ENCODE measurements around the gene ZNF487. TPM values are rescaled to one million over a fixed set of nuclear protein-coding genes. Genes with fewer than 3 reads are reported as not detected.
"Not testable (repeated sequence)": the region's sequence is repeated elsewhere in the genome, so short reads cannot be mapped to it uniquely, and the experiment has no call there.

ZNF487 gene
- total and polyA plus RNA-seq, 4 donors = 16.2 to 23.5 (median 19.3) TPM

- H3K4me1 ChIP-seq (ENCODE audit: control insufficient read depth, insufficient read depth, low read length) = peaks cover 6% of the 10 kb centered on the region
- DNase-seq (ENCODE audit: low read depth in 4 of 6, low spot score in 6 of 6) = no peak
- no peak overlapping the region for H3K4me3 ChIP-seq (ENCODE audit: low read depth, low read length)
- H3K9me3 ChIP-seq (ENCODE audit: control insufficient read depth, insufficient read depth, low read length) = no peaks in the 10 kb centered on the region
- no peaks in the 10 kb centered on the region for H3K36me3 ChIP-seq (ENCODE audit: control insufficient read depth, insufficient read depth, low read length)
- WGBS (ENCODE audit: insufficient coverage) = 89% methylated on average over 4 of the region's 10 CpGs
- H3K27me3 ChIP-seq (ENCODE audit: control insufficient read depth, insufficient read depth, low read length) = no peaks in the 10 kb centered on the region
- H3K27ac ChIP-seq (ENCODE audit: low read depth, low read length) = no peak overlapping the region
Measured at GRCh38 chr10:43415544-43415943, 21.4 kb upstream of the ZNF487 start.

- H3K36me3 ChIP-seq (ENCODE audit: control insufficient read depth, insufficient read depth, low read length) = no peaks in the 10 kb centered on the region
- peaks cover 6% of the 10 kb centered on the region for H3K4me1 ChIP-seq (ENCODE audit: control insufficient read depth, insufficient read depth, low read length)
- WGBS (ENCODE audit: insufficient coverage) = 84% methylated on average over 12 of the region's 14 CpGs
- H3K4me3 ChIP-seq (ENCODE audit: low read depth, low read length) = no peak overlapping the region
- H3K9me3 ChIP-seq (ENCODE audit: control insufficient read depth, insufficient read depth, low read length) = no peaks in the 10 kb centered on the region
- DNase-seq (ENCODE audit: low read depth in 4 of 6, low spot score in 6 of 6) = no peak
- no peak overlapping the region for H3K27ac ChIP-seq (ENCODE audit: low read depth, low read length)
- H3K27me3 ChIP-seq (ENCODE audit: control insufficient read depth, insufficient read depth, low read length) = no peaks in the 10 kb centered on the region
Measured at GRCh38 chr10:43417950-43418768, 18.8 kb upstream of the ZNF487 start.

- Histone ChIP-seq H3K4me1 (ENCODE audit: control insufficient read depth, insufficient read depth, low read length) (peaks cover 6% of the 10 kb centered on the region), H3K27ac (ENCODE audit: low read depth, low read length) (peak overlapping the region; percentile 87), H3K9me3 (ENCODE audit: control insufficient read depth, insufficient read depth, low read length) (no peaks in the 10 kb centered on the region), H3K36me3 (ENCODE audit: control insufficient read depth, insufficient read depth, low read length) (no peaks in the 10 kb centered on the region), H3K27me3 (ENCODE audit: control insufficient read depth, insufficient read depth, low read length) (no peaks in the 10 kb centered on the region), H3K4me3 (ENCODE audit: low read depth, low read length) (peak overlapping the region; percentile 27)
- WGBS (ENCODE audit: insufficient coverage) = 78% methylated on average over 15 of the region's 18 CpGs
- DNase-seq (ENCODE audit: low read depth in 4 of 6, low spot score in 6 of 6) = no peak
Measured at GRCh38 chr10:43419997-43420368, 16.9 kb upstream of the ZNF487 start.

GRCh38 chr10:43420369-43421200 is 16.3 kb upstream of the ZNF487 start:
- peak in 4 of 6 donors; percentile 12 to 90 (median 68) for DNase-seq (ENCODE audit: low read depth in 4 of 6, low spot score in 6 of 6)
- Histone ChIP-seq H3K4me3 (ENCODE audit: low read depth, low read length) (peak overlapping the region; percentile 51), H3K27ac (ENCODE audit: low read depth, low read length) (peak overlapping the region; percentile 89)

GRCh38 chr10:43421201-43421507 is 15.8 kb upstream of the ZNF487 start:
- no peak for DNase-seq (ENCODE audit: low read depth in 4 of 6, low spot score in 6 of 6)
- peaks cover 6% of the 10 kb centered on the region for H3K4me1 ChIP-seq (ENCODE audit: control insufficient read depth, insufficient read depth, low read length)
- peak overlapping the region; percentile 51 for H3K4me3 ChIP-seq (ENCODE audit: low read depth, low read length)
- H3K27ac ChIP-seq (ENCODE audit: low read depth, low read length) = peak overlapping the region; percentile 89
- no CpG with 5 or more reads among the region's 4 CpGs for WGBS (ENCODE audit: insufficient coverage)
- no peaks in the 10 kb centered on the region for H3K36me3 ChIP-seq (ENCODE audit: control insufficient read depth, insufficient read depth, low read length)
- H3K9me3 ChIP-seq (ENCODE audit: control insufficient read depth, insufficient read depth, low read length) = no peaks in the 10 kb centered on the region
- no peaks in the 10 kb centered on the region for H3K27me3 ChIP-seq (ENCODE audit: control insufficient read depth, insufficient read depth, low read length)

More at GRCh38 chr10:43420369-43421200, 16.3 kb upstream of the ZNF487 start:
- no peaks in the 10 kb centered on the region for H3K9me3 ChIP-seq (ENCODE audit: control insufficient read depth, insufficient read depth, low read length)
- no peaks in the 10 kb centered on the region for H3K36me3 ChIP-seq (ENCODE audit: control insufficient read depth, insufficient read depth, low read length)
- H3K27me3 ChIP-seq (ENCODE audit: control insufficient read depth, insufficient read depth, low read length) = no peaks in the 10 kb centered on the region
- under 1% methylated on average over 63 of the region's 63 CpGs for WGBS (ENCODE audit: insufficient coverage)
- H3K4me1 ChIP-seq (ENCODE audit: control insufficient read depth, insufficient read depth, low read length) = peaks cover 6% of the 10 kb centered on the region

- Histone ChIP-seq H3K4me3 (ENCODE audit: low read depth, low read length) (no peak overlapping the region), H3K27me3 (ENCODE audit: control insufficient read depth, insufficient read depth, low read length) (no peaks in the 10 kb centered on the region), H3K9me3 (ENCODE audit: control insufficient read depth, insufficient read depth, low read length) (no peaks in the 10 kb centered on the region), H3K4me1 (ENCODE audit: control insufficient read depth, insufficient read depth, low read length) (peaks cover 6% of the 10 kb centered on the region), H3K36me3 (ENCODE audit: control insufficient read depth, insufficient read depth, low read length) (no peaks in the 10 kb centered on the region), H3K27ac (ENCODE audit: low read depth, low read length) (no peak overlapping the region)
- WGBS (ENCODE audit: insufficient coverage) = 96% methylated on average over 4 of the region's 6 CpGs
- no peak for DNase-seq (ENCODE audit: low read depth in 4 of 6, low spot score in 6 of 6)
Measured at GRCh38 chr10:43421519-43421918, 15.4 kb upstream of the ZNF487 start.

- not testable (repeated sequence) for H3K4me3 ChIP-seq (ENCODE audit: low read depth, low read length); H3K36me3 ChIP-seq (ENCODE audit: control insufficient read depth, insufficient read depth, low read length); H3K27ac ChIP-seq (ENCODE audit: low read depth, low read length); H3K4me1 ChIP-seq (ENCODE audit: control insufficient read depth, insufficient read depth, low read length); H3K9me3 ChIP-seq (ENCODE audit: control insufficient read depth, insufficient read depth, low read length); H3K27me3 ChIP-seq (ENCODE audit: control insufficient read depth, insufficient read depth, low read length); DNase-seq (ENCODE audit: low read depth in 4 of 6, low spot score in 6 of 6)
- WGBS (ENCODE audit: insufficient coverage) = 95% methylated on average over 3 of the region's 4 CpGs
Measured at GRCh38 chr10:43421944-43422343, 15.0 kb upstream of the ZNF487 start.

GRCh38 chr10:43424416-43424815 is 12.5 kb upstream of the ZNF487 start:
- peaks cover 6% of the 10 kb centered on the region for H3K4me1 ChIP-seq (ENCODE audit: control insufficient read depth, insufficient read depth, low read length)
- no peak for DNase-seq (ENCODE audit: low read depth in 4 of 6, low spot score in 6 of 6)
- H3K9me3 ChIP-seq (ENCODE audit: control insufficient read depth, insufficient read depth, low read length) = no peaks in the 10 kb centered on the region
- H3K4me3 ChIP-seq (ENCODE audit: low read depth, low read length) = no peak overlapping the region
- no peak overlapping the region for H3K27ac ChIP-seq (ENCODE audit: low read depth, low read length)
- no peaks in the 10 kb centered on the region for H3K36me3 ChIP-seq (ENCODE audit: control insufficient read depth, insufficient read depth, low read length)
- WGBS (ENCODE audit: insufficient coverage) = 100% methylated on average over 3 of the region's 6 CpGs
- no peaks in the 10 kb centered on the region for H3K27me3 ChIP-seq (ENCODE audit: control insufficient read depth, insufficient read depth, low read length)

GRCh38 chr10:43426476-43426875 is 10.4 kb upstream of the ZNF487 start:
- not testable (repeated sequence) for H3K9me3 ChIP-seq (ENCODE audit: control insufficient read depth, insufficient read depth, low read length); H3K4me3 ChIP-seq (ENCODE audit: low read depth, low read length); H3K27me3 ChIP-seq (ENCODE audit: control insufficient read depth, insufficient read depth, low read length); H3K27ac ChIP-seq (ENCODE audit: low read depth, low read length); DNase-seq (ENCODE audit: low read depth in 4 of 6, low spot score in 6 of 6); H3K4me1 ChIP-seq (ENCODE audit: control insufficient read depth, insufficient read depth, low read length); H3K36me3 ChIP-seq (ENCODE audit: control insufficient read depth, insufficient read depth, low read length)
- 96% methylated on average over 7 of the region's 12 CpGs for WGBS (ENCODE audit: insufficient coverage)

Measured in spinal cord (tissue), 10 donors.